ENCODE results near the gene NT5C2.

- TF ChIP-seq CTCF (IDR thresholded peaks at IDR 0.05 in 8 of 11, conservative IDR thresholded peaks at IDR 0.05 in 3 of 11) (no peak), POLR2A (IDR thresholded peaks at IDR 0.05) (no peak), POLR2AphosphoS5 (IDR thresholded peaks at IDR 0.05) (peak in 1 of 3 donors; percentile 25)
Observed at GRCh38 chr10:103082683-103083082, 110.4 kb downstream of the NT5C2 start.
